HEK293 (cell line): ENCODE data around the gene TMEM250.

Source experiments
- CTCF ChIA-PET: fragments of 350-600 bp; formaldehyde crosslinking; extraction: SDS; loops from one replicate; lab custom pipeline; 2021; ENCODE audit warnings: antibody characterized with exemption; lab: Yijun Ruan, JAX
- POLR2A ChIA-PET: fragments of 300-600 bp; formaldehyde crosslinking; extraction: SDS; loops from one replicate; lab custom pipeline; 2020; ENCODE audit warnings: antibody characterized with exemption, inconsistent platforms; lab: Yijun Ruan, JAX
- H3K27ac ChIP-seq: fragments of 200-500 bp; sonication (Bioruptor generic); 2 replicates; pipeline ENCODE4 v1.5.1; 2014; ENCODE audit warnings: low read depth, low read length, control low read depth, inconsistent platforms; ENCODE audit errors: extremely low read depth
- H3K36me3 ChIP-seq, 2 experiments: fragments of 200-500 bp in 1 of 2; sonication (Bioruptor generic) in 1 of 2; 1 replicate in 1 of 2; 2 replicates in 1 of 2; pipeline ENCODE4 v1.5.1; 2014 to 2017; ENCODE audit warnings: inconsistent platforms in 2 of 2, low read length in 2 of 2; ENCODE audit not compliant: control insufficient read depth in 2 of 2, insufficient read depth in 1 of 2
- H3K4me1 ChIP-seq: fragments of 200-500 bp; sonication (Bioruptor generic); 2 replicates; pipeline ENCODE4 v1.5.1; 2014; ENCODE audit warnings: mild to moderate bottlenecking, low read length, inconsistent platforms; ENCODE audit not compliant: control insufficient read depth, insufficient read depth
- H3K4me3 ChIP-seq: 2 replicates; pipeline ENCODE4 v1.5.1; 2011; ENCODE audit warnings: low read depth, mild to moderate bottlenecking, control low read depth, low read length, moderate library complexity
- H3K9me3 ChIP-seq: fragments of 200-500 bp; sonication (Bioruptor generic); 2 replicates; pipeline ENCODE4 v1.5.1; 2014; ENCODE audit warnings: low read depth, low read length, inconsistent platforms; ENCODE audit not compliant: control insufficient read depth, insufficient read depth
- GFI1B ChIP-seq: fragments of 450-650 bp; formaldehyde crosslinking; IDR thresholded peaks from 2 replicates; pipeline ENCODE4 v1.5.1; 2016; ENCODE audit warnings: missing biosample characterization, missing genetic modification characterization
- GLIS1 ChIP-seq: fragments of 450-650 bp; formaldehyde crosslinking; IDR thresholded peaks from 2 replicates; pipeline ENCODE4 v1.5.1; 2016; ENCODE audit warnings: missing biosample characterization, missing genetic modification characterization
- GLIS2 ChIP-seq: fragments of 450-650 bp; formaldehyde crosslinking; IDR thresholded peaks from 2 replicates; pipeline ENCODE4 v1.5.1; 2016; ENCODE audit warnings: missing biosample characterization, missing genetic modification characterization
- KLF9 ChIP-seq: fragments of 450-650 bp; formaldehyde crosslinking; IDR thresholded peaks from 2 replicates; pipeline ENCODE4 v1.5.1; 2016; ENCODE audit warnings: missing biosample characterization, missing genetic modification characterization, low read depth
- ZFHX2 ChIP-seq: fragments of 450-650 bp; formaldehyde crosslinking; conservative IDR thresholded peaks from 2 replicates; pipeline ENCODE4 v1.5.1; 2016; ENCODE audit warnings: missing biosample characterization, missing genetic modification characterization
- ZIC2 ChIP-seq: fragments of 450-650 bp; formaldehyde crosslinking; IDR thresholded peaks from 2 replicates; pipeline ENCODE4 v1.5.1; 2016; ENCODE audit warnings: missing biosample characterization, missing genetic modification characterization
- ZNF121 ChIP-seq: fragments of 450-650 bp; formaldehyde crosslinking; IDR thresholded peaks from 2 replicates; pipeline ENCODE4 v1.5.1; 2016; ENCODE audit warnings: missing biosample characterization, missing genetic modification characterization
- ZNF335 ChIP-seq: fragments of 450-650 bp; formaldehyde crosslinking; conservative IDR thresholded peaks from 2 replicates; pipeline ENCODE4 v1.5.1; 2016; ENCODE audit warnings: missing biosample characterization, missing genetic modification characterization
- ZNF341 ChIP-seq: fragments of 450-650 bp; formaldehyde crosslinking; IDR thresholded peaks from 2 replicates; pipeline ENCODE4; 2016; ENCODE audit warnings: low read depth, missing biosample characterization, missing genetic modification characterization
- ZNF580 ChIP-seq: fragments of 450-650 bp; formaldehyde crosslinking; IDR thresholded peaks from 2 replicates; pipeline ENCODE4 v1.5.1; 2016; ENCODE audit warnings: missing biosample characterization, missing genetic modification characterization
- ZNF776 ChIP-seq: fragments of 450-650 bp; formaldehyde crosslinking; IDR thresholded peaks from 2 replicates; pipeline ENCODE4 v1.5.0; 2017; ENCODE audit warnings: missing biosample characterization, missing genetic modification characterization, borderline replicate concordance
- ZSCAN23 ChIP-seq: fragments of 450-650 bp; formaldehyde crosslinking; IDR thresholded peaks from 2 replicates; pipeline ENCODE4 v1.5.1; 2016; ENCODE audit warnings: missing biosample characterization, missing genetic modification characterization
- ZXDB ChIP-seq: fragments of 450-650 bp; formaldehyde crosslinking; IDR thresholded peaks from 2 replicates; pipeline ENCODE4 v1.5.1; 2016; ENCODE audit warnings: missing biosample characterization, missing genetic modification characterization

TMEM250 gene

DNA sequence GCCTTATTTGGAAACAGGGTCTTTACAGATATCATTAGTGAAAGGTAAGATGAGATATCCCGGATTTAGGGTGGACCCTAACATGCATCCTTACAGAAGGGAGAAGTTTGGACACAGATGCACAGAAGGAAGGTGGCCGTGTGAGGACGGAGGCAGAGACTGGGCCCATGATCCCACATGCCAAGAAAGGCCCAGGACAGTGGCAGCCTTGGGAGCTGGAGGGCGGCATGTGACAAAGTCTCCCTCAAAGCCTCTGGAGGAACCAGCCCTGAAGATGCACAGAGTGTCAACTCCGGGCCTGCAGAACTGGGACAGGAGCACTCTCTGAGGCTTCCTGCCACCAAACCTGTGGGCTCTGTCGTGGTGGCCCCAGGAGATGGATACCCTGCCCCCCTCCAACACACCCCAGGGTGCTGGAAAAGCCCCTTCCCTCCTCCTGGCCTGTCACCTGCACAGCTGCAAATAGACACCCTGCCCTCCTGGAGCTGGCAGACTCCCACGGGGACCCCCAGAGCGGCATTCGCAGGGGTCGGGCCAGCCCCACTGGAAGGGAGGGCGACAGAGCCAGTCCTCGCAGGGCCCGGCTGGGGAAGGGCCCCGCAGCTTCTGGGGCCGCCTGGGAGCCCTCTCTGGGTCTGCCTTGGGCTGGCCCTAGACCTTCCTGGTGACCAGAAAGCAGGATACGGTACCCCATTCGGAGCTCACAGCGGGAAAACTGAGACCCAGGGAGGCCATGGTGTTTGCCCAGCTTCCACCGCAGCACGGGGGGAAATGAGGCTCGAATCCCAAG, 31.5 kb downstream of the TMEM250 start:
- peaks cover 0 to 6% of the 10 kb centered on the region in 2 experiments; a peak in 1 of 3 replicates for H3K36me3 ChIP-seq
- no peak for TF ChIP-seq KLF9
- TF ChIP-seq GLIS1 (tag by site-specific recombination), result peak; percentile 89
- peak; percentile 72 for TF ChIP-seq GLIS2 (tag by site-specific recombination)
- peak; percentile 45 for TF ChIP-seq ZIC2 (tag by site-specific recombination)
- no peak for TF ChIP-seq ZNF776 (tag by site-specific recombination)
- TF ChIP-seq, all 188 proteins: peak for 3
- peaks cover 3% of the 10 kb centered on the region for H3K4me1 ChIP-seq
- CTCF ChIA-PET, result interaction anchor here (1.4 kb wide), 1 partner anchor 120 kb away, joined by 8 read pairs; no protein-coding TSS in a partner anchor
- H3K9me3 ChIP-seq, result no peaks in the 10 kb centered on the region
- H3K4me3 ChIP-seq, result no peak overlapping the region
- POLR2A ChIA-PET, result interaction anchor here (0.5 kb wide), 1 partner anchor 92 kb away, joined by 3 read pairs; no protein-coding TSS in a partner anchor
- H3K27ac ChIP-seq, result no peak overlapping the region

GRCh38 chr9:136086213-136086881, 32.3 kb downstream of the TMEM250 start:
- Histone ChIP-seq H3K36me3 (peaks cover 0 to 4% of the 10 kb centered on the region in 2 experiments; a peak in 1 of 3 replicates), H3K4me3 (no peak overlapping the region), H3K4me1 (peaks cover 3% of the 10 kb centered on the region), H3K27ac (no peak overlapping the region), H3K9me3 (no peaks in the 10 kb centered on the region)
- ChIA-PET POLR2A (interaction anchor here (0.5 kb wide), 1 partner anchor 91 kb away, joined by 3 read pairs; no protein-coding TSS in a partner anchor), CTCF (interaction anchor here (1.4 kb wide), 1 partner anchor 119 kb away, joined by 8 read pairs; no protein-coding TSS in a partner anchor)
- TF ChIP-seq ZFHX2, result 0 out of 2 replicates have a peak, but pooled peaks have one; percentile 8
- TF ChIP-seq GFI1B, result no peak
- TF ChIP-seq ZXDB (tag by site-specific recombination), result no peak
- TF ChIP-seq ZNF121, result no peak

- H3K4me1 ChIP-seq, result peaks cover 3% of the 10 kb centered on the region
- no peaks in the 10 kb centered on the region for H3K9me3 ChIP-seq
- ChIA-PET POLR2A (no interaction called here), CTCF (interaction anchor here (0.6 kb wide), 1 partner anchor 121 kb away, joined by 3 read pairs; no protein-coding TSS in a partner anchor)
- H3K36me3 ChIP-seq, result peaks cover 0 to 4% of the 10 kb centered on the region in 2 experiments; a peak in 1 of 3 replicates
- no peak for TF ChIP-seq ZSCAN23 (tag by site-specific recombination)
- TF ChIP-seq ZNF335 (tag by site-specific recombination), result peak; percentile 40; the same call in 1 of the 2 replicates
- no peak overlapping the region for H3K4me3 ChIP-seq
- H3K27ac ChIP-seq, result no peak overlapping the region
Observed at GRCh38 chr9:136085815-136086212, 32.9 kb downstream of the TMEM250 start.

GRCh38 chr9:136084063-136084944, 34.4 kb downstream of the TMEM250 start:
- no peaks in the 10 kb centered on the region for H3K9me3 ChIP-seq
- H3K27ac ChIP-seq, result no peak overlapping the region
- POLR2A ChIA-PET, result no interaction called here
- TF ChIP-seq ZNF580 (tag by site-specific recombination) (no peak), ZSCAN23 (tag by site-specific recombination) (no peak), ZNF341 (tag by site-specific recombination) (0 out of 2 replicates have a peak, but pooled peaks have one; percentile 19)
- TF ChIP-seq, all 188 proteins: peak for 1
- Histone ChIP-seq H3K4me1 (peaks cover 3% of the 10 kb centered on the region; the same call in 1 of the 2 replicates), H3K36me3 (peaks cover 0 to 4% of the 10 kb centered on the region in 2 experiments; a peak in 1 of 3 replicates), H3K4me3 (no peak overlapping the region)
- CTCF ChIA-PET, result no interaction called here
